ENCODE measurements around the gene SKP1. TPM values are rescaled to one million over a fixed set of nuclear protein-coding genes. Genes with fewer than 3 reads are reported as not detected.

The SKP1 gene
- total RNA-seq, 1 experiment from 2014 or later: 245 TPM

DNA sequence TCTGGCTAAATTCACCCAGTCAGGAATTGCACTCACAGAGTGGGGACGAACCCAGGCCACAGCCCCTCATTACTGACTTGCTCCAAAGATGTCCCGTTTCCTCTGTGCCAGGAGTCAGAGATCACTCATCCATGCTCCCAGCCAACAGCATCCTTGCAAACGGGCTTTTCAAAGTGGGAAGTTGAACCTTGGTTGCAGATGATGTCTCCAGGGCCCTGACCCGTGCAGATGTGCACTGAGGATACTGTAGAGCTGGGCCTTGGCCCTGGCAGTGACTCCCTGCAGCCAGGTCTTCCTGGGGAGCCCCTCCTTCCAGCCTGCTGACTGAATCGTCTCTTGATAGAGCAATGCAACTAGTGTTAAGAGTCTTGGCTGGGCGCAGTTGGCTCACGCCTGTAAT lies 40.0 kb downstream of the SKP1 start:
- peaks cover 8% of the 10 kb centered on the region; the same call in 1 of the 2 replicates for H3K79me2 ChIP-seq (ENCODE audit: insufficient read depth, low read length)
- H3K4me1 ChIP-seq (ENCODE audit: control insufficient read depth in 1 of 2, insufficient read depth in 2 of 2, low read length in 2 of 2): peaks cover 0 to 19% of the 10 kb centered on the region in 2 experiments; a peak in 1 of 4 replicates
- H3K9me2 ChIP-seq (ENCODE audit: insufficient read depth): no peaks in the 10 kb centered on the region
- RAD21 ChIA-PET (ENCODE audit: low non-redundant PET in 1 of 2, low total read pairs in 2 of 2, uncharacterized antibody in 2 of 2, unreplicated experiment in 2 of 2): no interaction called here
- H3K4me2 ChIP-seq (ENCODE audit: low read length): no peak overlapping the region
- H3K27me3 ChIP-seq (ENCODE audit: insufficient read depth, low read length): no peaks in the 10 kb centered on the region
- peaks cover 0 to 10% of the 10 kb centered on the region in 2 experiments; a peak in 3 of 4 replicates for H3K36me3 ChIP-seq (ENCODE audit: control insufficient read depth in 1 of 2, insufficient read depth in 2 of 2, low read length in 2 of 2)
- DNase-seq (ENCODE audit: low read depth, low spot score) (no peak), ATAC-seq (no peak)
- H2AFZ ChIP-seq (ENCODE audit: low read depth, low read length, poor library complexity, severe bottlenecking): no peak overlapping the region
- no peak overlapping the region for H3K9ac ChIP-seq (ENCODE audit: low read length)
- intact Hi-C loops (cut with micrococcal nuclease): no loop called here
- H3K9me3 ChIP-seq (ENCODE audit: control insufficient read depth in 1 of 2, insufficient read depth in 1 of 2, low read depth in 1 of 2, low read length in 2 of 2): no peaks in the 10 kb centered on the region
- BruUV-seq (replicated peaks): no TSS peak
- H3K27ac ChIP-seq (ENCODE audit: low read depth, low read length): no peak overlapping the region
- no peak for TF ChIP-seq CEBPB (IDR thresholded peaks at IDR 0.05; ENCODE audit: low read depth)
- TF ChIP-seq SP1 (IDR thresholded peaks at IDR 0.05; ENCODE audit: low read depth): no peak
- TF ChIP-seq POLR2A (IDR thresholded peaks at IDR 0.05; ENCODE audit: borderline replicate concordance, extremely low read depth, insufficient read depth, insufficient read length): no peak
- no peak for TF ChIP-seq CBX3 (IDR thresholded peaks at IDR 0.05; ENCODE audit: low read depth)
- TF ChIP-seq FOSL1 (IDR thresholded peaks at IDR 0.05; ENCODE audit: low read depth): no peak
- no peak for TF ChIP-seq RAD21 (IDR thresholded peaks at IDR 0.05; ENCODE audit: low read depth)
- TF ChIP-seq, protein P1, sequence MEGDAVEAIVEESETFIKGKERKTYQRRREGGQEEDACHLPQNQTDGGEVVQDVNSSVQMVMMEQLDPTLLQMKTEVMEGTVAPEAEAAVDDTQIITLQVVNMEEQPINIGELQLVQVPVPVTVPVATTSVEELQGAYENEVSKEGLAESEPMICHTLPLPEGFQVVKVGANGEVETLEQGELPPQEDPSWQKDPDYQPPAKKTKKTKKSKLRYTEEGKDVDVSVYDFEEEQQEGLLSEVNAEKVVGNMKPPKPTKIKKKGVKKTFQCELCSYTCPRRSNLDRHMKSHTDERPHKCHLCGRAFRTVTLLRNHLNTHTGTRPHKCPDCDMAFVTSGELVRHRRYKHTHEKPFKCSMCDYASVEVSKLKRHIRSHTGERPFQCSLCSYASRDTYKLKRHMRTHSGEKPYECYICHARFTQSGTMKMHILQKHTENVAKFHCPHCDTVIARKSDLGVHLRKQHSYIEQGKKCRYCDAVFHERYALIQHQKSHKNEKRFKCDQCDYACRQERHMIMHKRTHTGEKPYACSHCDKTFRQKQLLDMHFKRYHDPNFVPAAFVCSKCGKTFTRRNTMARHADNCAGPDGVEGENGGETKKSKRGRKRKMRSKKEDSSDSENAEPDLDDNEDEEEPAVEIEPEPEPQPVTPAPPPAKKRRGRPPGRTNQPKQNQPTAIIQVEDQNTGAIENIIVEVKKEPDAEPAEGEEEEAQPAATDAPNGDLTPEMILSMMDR (IDR thresholded peaks at IDR 0.05 in 2 of 3, conservative IDR thresholded peaks at IDR 0.05 in 1 of 3; ENCODE audit: borderline replicate concordance in 1 of 3, insufficient read depth in 1 of 3, low read depth in 2 of 3, low read length in 2 of 3): no peak
- POLR2A ChIA-PET: no interaction called here
- no peak overlapping the region for H3K4me3 ChIP-seq (replicated peaks in 1 of 2; ENCODE audit: low read depth in 1 of 2, low read length in 2 of 2)
- H4K20me1 ChIP-seq (ENCODE audit: insufficient read depth): no peaks in the 10 kb centered on the region
- CTCF ChIA-PET: interaction anchor here (0.9 kb wide), 1 partner anchor 97 kb away, joined by 3 read pairs; no protein-coding TSS in a partner anchor

DNA sequence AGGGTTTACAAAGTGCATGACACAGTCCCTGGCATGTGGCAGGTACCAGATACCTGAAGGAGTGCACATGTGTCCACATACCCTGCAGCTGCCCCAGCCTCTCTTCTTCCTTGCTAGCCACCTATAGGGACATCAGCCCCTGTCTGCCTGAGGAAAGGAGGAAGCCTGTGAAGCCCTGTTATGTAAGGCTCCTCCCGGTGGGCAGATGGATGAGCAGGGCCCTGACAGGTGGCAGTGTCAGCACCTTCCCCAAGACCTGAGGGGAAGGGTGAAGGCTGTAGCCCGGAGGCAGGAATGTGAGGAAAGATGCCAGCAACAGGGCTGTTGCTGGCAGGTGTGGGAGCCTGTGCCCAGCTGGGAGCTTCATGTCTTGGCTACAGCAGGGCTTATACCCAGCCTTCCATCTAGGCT lies 40.5 kb downstream of the SKP1 start:
- ATAC-seq: no peak
- no TSS peak for BruUV-seq (replicated peaks)
- H3K4me2 ChIP-seq (ENCODE audit: low read length): no peak overlapping the region
- POLR2A ChIA-PET: no interaction called here
- H3K36me3 ChIP-seq (ENCODE audit: control insufficient read depth in 1 of 2, insufficient read depth in 2 of 2, low read length in 2 of 2): peaks cover 0 to 10% of the 10 kb centered on the region in 2 experiments; a peak in 3 of 4 replicates
- peaks cover 0 to 17% of the 10 kb centered on the region in 2 experiments; a peak in 1 of 4 replicates for H3K4me1 ChIP-seq (ENCODE audit: control insufficient read depth in 1 of 2, insufficient read depth in 2 of 2, low read length in 2 of 2)
- no peaks in the 10 kb centered on the region for H3K9me3 ChIP-seq (ENCODE audit: control insufficient read depth in 1 of 2, insufficient read depth in 1 of 2, low read depth in 1 of 2, low read length in 2 of 2)
- no peak for DNase-seq (ENCODE audit: low read depth, low spot score)
- H3K27me3 ChIP-seq (ENCODE audit: insufficient read depth, low read length): no peaks in the 10 kb centered on the region
- H2AFZ ChIP-seq (ENCODE audit: low read depth, low read length, poor library complexity, severe bottlenecking): no peak overlapping the region
- H4K20me1 ChIP-seq (ENCODE audit: insufficient read depth): no peaks in the 10 kb centered on the region
- no peak overlapping the region for H3K27ac ChIP-seq (ENCODE audit: low read depth, low read length)
- RAD21 ChIA-PET (ENCODE audit: low non-redundant PET in 1 of 2, low total read pairs in 2 of 2, uncharacterized antibody in 2 of 2, unreplicated experiment in 2 of 2): no interaction called here
- H3K4me3 ChIP-seq (replicated peaks in 1 of 2; ENCODE audit: low read depth in 1 of 2, low read length in 2 of 2): no peak overlapping the region
- CTCF ChIA-PET: interaction anchor here (0.9 kb wide), 1 partner anchor 97 kb away, joined by 3 read pairs; no protein-coding TSS in a partner anchor
- intact Hi-C loops (cut with micrococcal nuclease): no loop called here
- H3K9ac ChIP-seq (ENCODE audit: low read length): no peak overlapping the region
- H3K79me2 ChIP-seq (ENCODE audit: insufficient read depth, low read length): peaks cover 8% of the 10 kb centered on the region; the same call in 1 of the 2 replicates
- H3K9me2 ChIP-seq (ENCODE audit: insufficient read depth): no peaks in the 10 kb centered on the region
- TF ChIP-seq EZH2phosphoT487 (IDR thresholded peaks at IDR 0.05; ENCODE audit: borderline replicate concordance) (no peak), ZNF274 (IDR thresholded peaks at IDR 0.05; ENCODE audit: low read depth, low read length) (no peak), SIN3A (IDR thresholded peaks at IDR 0.05; ENCODE audit: low read depth) (no peak), RAD21 (IDR thresholded peaks at IDR 0.05; ENCODE audit: low read depth) (no peak), SRF (IDR thresholded peaks at IDR 0.05; ENCODE audit: low read depth) (no peak), POLR2AphosphoS5 (IDR thresholded peaks at IDR 0.05; ENCODE audit: low read depth, low read length) (no peak), EZH2 (IDR thresholded peaks at IDR 0.05) (no peak), SP1 (IDR thresholded peaks at IDR 0.05; ENCODE audit: low read depth) (no peak), CEBPB (IDR thresholded peaks at IDR 0.05; ENCODE audit: low read depth) (no peak), TCF7L2 (IDR thresholded peaks at IDR 0.05; ENCODE audit: borderline replicate concordance, extremely low read depth, insufficient read depth, insufficient read length) (no peak)
- TF ChIP-seq, protein P1 (IDR thresholded peaks at IDR 0.05 in 2 of 3, conservative IDR thresholded peaks at IDR 0.05 in 1 of 3; ENCODE audit: borderline replicate concordance in 1 of 3, insufficient read depth in 1 of 3, low read depth in 2 of 3, low read length in 2 of 3): no peak
